ENCODE measurements around the gene ZFY.

Gene ZFY
- total RNA-seq, result 0 to 46.5 (median 45.2) reads per million in 4 donors

GRCh38 chrY:2934861-2935715 lies at the start of gene ZFY:
Gene ZFY (plus strand): TSS chrY:2935381. CDS start chrY:2953937, 18,556 bp downstream.
- peak in 4 of 5 donors; percentile 42 to 62 (median 52) for DNase-seq

DNA sequence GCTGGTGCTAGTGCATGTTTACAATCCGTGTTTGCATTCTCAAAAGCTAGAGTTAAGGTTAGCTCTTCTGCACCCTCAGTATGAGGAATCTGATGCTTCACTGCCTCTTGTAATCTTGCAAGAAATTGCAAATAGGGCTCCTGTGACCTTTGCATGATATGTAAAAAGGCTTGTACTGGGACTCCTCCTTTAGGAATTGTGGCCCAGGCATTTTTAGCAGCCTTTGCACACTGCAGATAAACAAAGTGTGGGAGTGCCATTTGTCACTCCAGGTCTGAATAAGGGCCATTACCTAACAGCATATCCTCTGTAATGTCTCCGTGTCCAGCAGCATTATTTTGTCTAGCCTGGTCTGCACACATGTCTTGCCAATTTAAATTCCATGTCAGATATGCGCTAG lies 49.3 kb upstream of the ZFY start:
- DNase-seq, result no peak

DNA sequence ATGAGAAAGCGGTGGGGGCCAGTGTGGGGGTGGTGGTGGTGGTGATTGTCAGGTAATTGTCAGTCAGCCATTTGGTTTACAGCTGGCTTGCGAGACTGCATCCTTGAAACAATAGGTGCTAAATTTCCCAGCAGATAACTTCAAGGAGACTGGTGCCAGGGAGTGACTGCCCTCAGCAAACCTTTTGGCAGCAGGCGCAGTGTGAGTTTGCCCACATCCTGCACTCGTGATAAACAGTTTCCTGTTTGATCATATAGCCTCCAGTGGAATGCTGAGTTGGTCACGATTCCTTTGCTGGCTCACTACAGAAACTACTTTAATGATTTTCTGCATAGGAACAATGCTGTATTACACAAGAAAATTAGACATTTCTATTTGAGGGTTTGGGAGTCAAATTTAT lies 47.8 kb upstream of the ZFY start:
- DNase-seq, result no peak

GRCh38 chrY:2887955-2888354 lies 47.2 kb upstream of the ZFY start:
- no peak for DNase-seq

DNA sequence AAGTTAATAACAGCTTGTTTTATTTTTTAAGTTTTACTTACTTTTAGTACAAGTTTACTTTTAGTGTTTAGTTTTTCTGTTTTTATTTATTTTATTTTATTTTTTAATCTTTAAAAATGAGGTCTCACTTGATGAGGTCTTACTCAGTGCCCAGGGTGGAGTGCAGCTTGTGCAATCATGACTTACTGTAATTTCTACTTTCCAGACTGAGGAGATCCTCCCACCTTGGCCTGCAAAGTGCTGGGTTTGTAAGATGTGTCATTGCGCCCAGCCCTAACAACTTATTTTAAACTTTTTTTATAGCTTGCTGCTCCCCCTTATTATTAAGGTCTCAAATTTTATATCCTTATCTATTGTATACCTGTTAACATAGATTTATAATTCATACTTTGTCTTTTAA lies 41.7 kb upstream of the ZFY start:
- DNase-seq, result no peak

DNA sequence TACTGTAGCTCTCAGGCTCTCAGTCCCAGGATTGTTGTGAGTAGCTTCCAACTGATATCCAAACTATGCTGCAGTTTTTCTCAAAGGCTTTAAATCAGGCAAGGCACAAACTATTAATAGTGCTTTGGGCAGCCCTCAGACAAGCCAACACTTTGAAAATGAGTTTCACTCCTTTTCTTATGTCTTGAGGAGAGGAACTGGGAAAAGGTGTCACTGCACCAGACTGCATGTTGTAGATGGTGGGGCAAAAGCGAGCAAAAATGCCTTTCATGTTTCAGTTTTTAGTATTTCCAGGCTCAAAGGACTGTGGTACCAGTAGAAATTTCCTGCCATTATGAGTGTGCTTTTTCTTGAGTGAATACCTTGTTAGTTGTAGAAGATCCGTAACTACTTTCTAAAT lies 39.1 kb upstream of the ZFY start:
- DNase-seq, result no peak

DNA sequence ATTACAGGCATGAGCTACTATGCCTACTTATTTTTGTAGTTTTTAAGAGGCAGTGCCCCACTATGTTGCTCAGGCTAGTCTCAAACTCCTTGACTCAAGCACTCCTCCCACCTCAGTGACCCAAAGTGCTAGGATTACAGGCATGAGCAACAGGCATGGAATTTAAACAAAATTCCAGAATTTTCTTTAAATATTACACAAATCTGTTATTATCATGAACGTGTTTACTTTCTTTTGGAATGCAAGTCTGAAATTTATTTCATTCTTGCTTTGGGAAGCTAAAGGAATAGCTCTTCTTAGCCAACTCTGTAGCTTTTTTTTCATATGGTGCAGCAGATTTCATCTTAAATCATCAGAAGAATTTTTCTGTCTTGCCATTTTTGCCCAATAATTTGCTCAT lies 27.8 kb upstream of the ZFY start:
- DNase-seq, result no peak

- DNase-seq, result peak in 1 of 5 donors; percentile 5
Measured at GRCh38 chrY:2913066-2913815, 21.9 kb upstream of the ZFY start.

DNA sequence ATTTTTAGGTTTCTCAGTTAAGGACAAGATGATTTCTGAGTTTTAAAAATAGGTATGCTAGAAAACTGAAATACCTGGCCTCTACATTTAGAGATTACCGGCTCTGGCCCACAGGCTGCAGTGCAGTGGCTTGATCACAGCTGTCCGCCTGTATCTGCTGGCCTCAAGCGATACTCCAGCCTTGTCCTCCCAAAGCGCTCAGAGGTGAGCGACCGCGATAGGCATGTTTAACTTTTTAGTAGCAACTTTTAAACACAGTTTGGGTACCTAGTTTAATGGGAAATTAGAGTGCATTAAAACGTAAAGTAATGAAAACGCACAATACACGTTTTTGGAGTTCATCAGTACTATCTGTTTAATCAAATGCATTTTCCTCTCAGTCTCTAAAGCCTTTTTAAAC lies 1.1 kb upstream of the ZFY start:
- DNase-seq, result no peak

- peak in 4 of 5 donors; percentile 69 to 80 (median 78) for DNase-seq
Measured at GRCh38 chrY:2935716-2936435, 695 bp downstream of the ZFY start.

DNA sequence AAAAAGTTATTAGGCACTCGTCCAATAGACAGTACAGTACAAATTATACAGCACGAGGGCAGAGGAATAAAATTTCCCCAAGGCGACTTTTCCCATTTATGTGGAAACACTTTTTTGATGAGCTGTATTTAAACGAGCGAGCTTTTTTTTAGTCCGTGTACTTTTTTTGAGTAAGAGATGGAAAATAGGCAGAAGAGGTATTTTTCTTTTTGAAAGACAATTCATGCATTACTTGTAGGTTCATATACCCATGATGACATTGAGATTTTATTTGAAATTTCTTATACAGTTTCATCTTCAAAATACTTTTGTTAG lies 1.2 kb downstream of the ZFY start:
- no peak for DNase-seq

GRCh38 chrY:2937149-2937548 lies 2.0 kb downstream of the ZFY start:
- peak in 1 of 5 donors; percentile 4 for DNase-seq

GRCh38 chrY:2949590-2950252 lies 14.5 kb downstream of the ZFY start:
- no peak for DNase-seq

- DNase-seq, result no peak
Measured at GRCh38 chrY:2950655-2951054, 15.5 kb downstream of the ZFY start.

DNA sequence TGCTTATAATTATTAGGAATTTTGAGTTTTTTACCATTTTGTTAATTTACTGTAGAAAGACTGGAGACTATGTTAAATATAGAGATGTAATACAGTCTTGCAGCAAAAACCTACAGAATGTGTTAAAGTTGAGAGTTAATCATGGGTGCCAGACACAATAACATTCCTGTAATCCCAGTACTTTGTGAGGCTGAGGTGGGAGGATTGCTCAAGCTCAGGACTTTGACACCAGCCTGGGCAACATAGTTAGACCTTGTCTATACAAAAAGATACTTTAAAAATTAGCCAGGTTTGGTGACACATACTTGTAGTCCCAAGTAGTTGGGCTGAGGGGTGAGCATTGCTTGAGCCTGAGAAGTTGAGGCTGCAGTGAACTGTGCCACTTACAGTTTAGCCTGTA lies 17.7 kb downstream of the ZFY start:
- DNase-seq, result no peak

GRCh38 chrY:2954735-2955134 lies 19.6 kb downstream of the ZFY start:
- DNase-seq, result no peak

DNA sequence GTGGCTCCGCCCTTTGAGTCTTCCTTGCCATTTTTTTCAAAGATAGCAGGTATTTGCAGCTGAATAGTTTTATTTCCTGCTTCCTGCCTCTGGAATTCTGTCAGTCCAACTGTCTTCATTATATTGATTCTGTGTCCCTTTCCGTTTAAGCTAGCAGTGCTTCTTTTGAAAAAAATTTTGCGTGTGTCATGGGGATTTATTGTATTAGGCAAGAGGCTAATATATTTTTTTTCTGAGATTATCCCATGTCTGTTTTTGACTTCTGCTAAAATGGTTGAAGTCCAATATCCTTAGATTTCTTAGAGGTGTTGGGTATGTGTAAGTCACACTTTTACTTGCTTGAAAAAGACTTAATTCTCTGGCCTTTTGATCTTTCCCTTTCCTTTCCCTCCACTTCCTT lies 20.4 kb downstream of the ZFY start:
- DNase-seq, result no peak

DNA sequence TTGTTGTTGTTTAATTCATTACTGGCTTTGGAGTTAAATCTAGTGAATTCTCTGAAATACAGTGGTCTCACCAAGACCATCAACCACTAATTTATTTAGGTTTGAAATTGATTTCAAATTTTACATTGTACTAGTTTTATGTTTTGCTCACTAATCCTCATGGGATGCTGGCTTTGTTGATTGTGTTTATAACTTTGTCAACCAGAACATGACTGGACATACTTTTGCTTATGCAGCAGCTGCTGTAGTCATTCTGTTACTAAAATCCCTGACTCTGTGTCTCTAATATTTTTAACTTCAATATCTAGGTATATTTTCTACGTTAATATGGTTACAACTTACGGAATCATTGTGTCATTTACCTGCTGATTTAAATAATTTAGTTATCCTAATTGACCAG lies 26.9 kb downstream of the ZFY start:
- no peak for DNase-seq

DNA sequence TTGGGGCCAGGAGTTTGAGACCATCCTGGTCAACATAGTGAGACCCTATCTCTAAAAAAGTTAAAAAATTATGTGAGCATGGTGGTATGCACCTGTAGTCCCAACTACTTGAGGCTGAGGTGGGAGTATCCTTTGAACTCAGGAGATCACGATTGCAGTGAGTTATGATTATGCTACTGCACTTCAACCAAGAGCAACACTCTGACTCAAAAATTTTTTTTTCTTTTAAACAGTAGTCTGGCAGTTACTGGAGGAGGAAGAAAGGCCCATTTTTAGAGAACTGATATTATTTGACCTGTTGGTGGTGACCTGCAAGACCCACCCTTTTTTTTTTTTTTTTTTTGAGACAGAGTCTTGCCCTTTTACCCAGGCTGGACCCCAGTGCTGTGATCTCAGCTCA lies 29.6 kb downstream of the ZFY start:
- no peak for DNase-seq

DNA sequence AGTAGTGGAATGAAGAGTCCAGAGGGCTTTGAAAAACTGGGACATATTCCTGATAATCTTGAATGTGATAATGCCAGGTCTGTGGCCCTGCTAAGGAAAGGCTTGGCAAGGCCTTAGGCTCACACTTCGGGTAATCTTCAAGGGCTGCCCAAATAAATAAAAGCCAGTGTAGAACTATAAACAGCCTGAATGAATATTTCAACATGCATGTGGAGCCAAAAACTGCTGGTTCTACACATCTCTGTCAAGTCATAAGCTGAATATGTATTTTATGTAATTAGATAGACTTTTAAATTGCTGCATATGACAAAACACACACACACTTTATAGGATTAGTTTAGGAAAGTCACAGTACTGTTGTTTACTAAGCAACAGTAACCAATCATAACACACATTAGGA lies 30.4 kb downstream of the ZFY start:
- no peak for DNase-seq

DNA sequence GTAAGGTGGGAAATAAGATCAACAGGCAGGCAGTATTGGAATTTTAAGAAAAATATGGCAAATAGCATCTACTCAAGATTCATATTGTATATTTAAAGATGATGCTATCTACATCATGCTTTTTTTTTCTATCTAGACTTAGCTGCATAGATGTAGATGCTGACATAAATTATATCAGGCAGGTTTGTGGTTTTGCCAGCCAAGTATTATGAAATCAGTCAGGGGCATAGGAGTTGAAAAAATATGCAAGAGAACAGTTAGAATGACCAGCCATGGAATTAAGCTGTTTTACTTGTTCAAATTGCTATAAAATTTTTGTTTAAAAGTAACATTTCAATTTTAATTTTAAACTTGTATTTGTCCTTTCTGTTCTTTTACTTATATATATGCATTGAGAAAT lies 34.4 kb downstream of the ZFY start:
- no peak for DNase-seq

- DNase-seq, result no peak
Measured at GRCh38 chrY:2972708-2973107, 37.5 kb downstream of the ZFY start.

GRCh38 chrY:2973110-2973751 lies 38.0 kb downstream of the ZFY start:
- no peak for DNase-seq

Data from T-helper 1 cell (primary cell).